IPS DF 6.9 (cell line): ENCODE results near the gene SLC27A1.
"Not testable (repeated sequence)": the region's sequence is repeated elsewhere in the genome, so short reads cannot be mapped to it uniquely, and the experiment has no call there.

Experiments used
- DNase-seq: peaks from one replicate; pipeline ENCODE4 v3.0.0-alpha.2; 2013; ENCODE audit warnings: low read depth, low spot score
- H3K27ac ChIP-seq: one replicate; pipeline ENCODE4 v1.5.1; 2013; ENCODE audit warnings: low read length, control low read depth
- H3K27me3 ChIP-seq: 2 replicates; pipeline ENCODE4 v1.6.1; 2013; ENCODE audit warnings: mild to moderate bottlenecking, low read length; ENCODE audit not compliant: control insufficient read depth, insufficient read depth
- H3K36me3 ChIP-seq: 2 replicates; pipeline ENCODE4 v1.6.1; 2013; ENCODE audit warnings: low read length; ENCODE audit not compliant: control insufficient read depth, insufficient read depth
- H3K4me1 ChIP-seq: 2 replicates; pipeline ENCODE4 v1.6.1; 2013; ENCODE audit warnings: low read length; ENCODE audit not compliant: control insufficient read depth, insufficient read depth
- H3K4me3 ChIP-seq: 2 replicates; pipeline ENCODE4 v1.5.1; 2013; ENCODE audit warnings: mild to moderate bottlenecking, low read length
- H3K9me3 ChIP-seq: 2 replicates; pipeline ENCODE4 v1.6.1; 2013; ENCODE audit warnings: low read length, inconsistent platforms; ENCODE audit not compliant: control insufficient read depth, insufficient read depth
- WGBS: extraction: QIAGEN DNeasy Blood & Tissue Kit; methylation state at CpG from one replicate; pipeline ENCODE4 v1.1.7; 2013; ENCODE audit warnings: mixed read lengths, missing lambda C conversion rate; ENCODE audit not compliant: insufficient read length, insufficient coverage; 5-methylcytosine and 5-hydroxymethylcytosine counted together

The SLC27A1 gene

DNA sequence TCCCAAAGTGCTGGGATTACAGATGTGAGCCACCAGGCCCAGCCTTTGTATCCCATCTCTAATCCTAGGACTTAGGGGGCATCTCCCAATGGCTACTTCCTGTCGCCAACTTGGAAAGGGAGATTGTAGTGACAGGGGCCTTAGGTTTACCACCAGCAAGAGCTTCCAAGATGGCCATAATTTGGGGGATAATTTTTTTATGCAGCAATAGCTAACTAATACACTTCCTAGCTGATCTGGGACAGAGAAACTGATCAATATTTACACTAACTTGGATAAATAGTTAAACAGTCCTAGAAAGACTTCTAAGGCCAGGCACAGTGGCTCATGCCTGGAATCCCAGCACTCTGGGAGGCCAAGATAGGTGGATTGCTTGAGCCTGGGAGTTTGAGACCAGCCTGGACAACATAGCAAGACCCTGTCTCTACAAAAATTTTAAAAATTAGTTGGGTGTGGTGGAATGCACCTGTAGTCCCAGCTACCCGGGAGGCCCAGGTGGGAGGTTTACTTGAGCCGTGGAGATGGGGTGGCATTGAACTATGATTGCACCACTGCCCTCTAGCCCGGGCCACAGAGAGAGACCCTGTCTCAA lies 79.8 kb downstream of the SLC27A1 start:
- H3K4me1 ChIP-seq, result no peaks in the 10 kb centered on the region
- no peaks in the 10 kb centered on the region for H3K27me3 ChIP-seq
- no CpG with 5 or more reads among the region's 4 CpGs for WGBS
- H3K27ac ChIP-seq, result no peak overlapping the region
- DNase-seq, result no peak
- H3K9me3 ChIP-seq, result no peaks in the 10 kb centered on the region
- no peak overlapping the region for H3K4me3 ChIP-seq
- H3K36me3 ChIP-seq, result no peaks in the 10 kb centered on the region

GRCh38 chr19:17552735-17553134 lies 82.4 kb downstream of the SLC27A1 start:
- not testable (repeated sequence) for H3K27ac ChIP-seq, H3K9me3 ChIP-seq, H3K4me1 ChIP-seq, H3K36me3 ChIP-seq, H3K4me3 ChIP-seq, H3K27me3 ChIP-seq, DNase-seq
- WGBS, result no CpG with 5 or more reads among the region's 4 CpGs

- Histone ChIP-seq H3K27me3 (no peaks in the 10 kb centered on the region), H3K4me3 (no peak overlapping the region), H3K27ac (no peak overlapping the region), H3K4me1 (no peaks in the 10 kb centered on the region), H3K36me3 (no peaks in the 10 kb centered on the region), H3K9me3 (no peaks in the 10 kb centered on the region)
- no CpG with 5 or more reads among the region's 7 CpGs for WGBS
- no peak for DNase-seq
Measured at GRCh38 chr19:17553256-17553655, 82.9 kb downstream of the SLC27A1 start.

GRCh38 chr19:17554968-17555479 lies 84.7 kb downstream of the SLC27A1 start:
- peak overlapping the region; percentile 5; the same call in 1 of the 2 replicates for H3K4me3 ChIP-seq
- no peaks in the 10 kb centered on the region for H3K9me3 ChIP-seq
- H3K36me3 ChIP-seq, result no peaks in the 10 kb centered on the region; the same call in 1 of the 2 replicates
- WGBS, result no CpG with 5 or more reads among the region's 19 CpGs
- H3K27me3 ChIP-seq, result no peaks in the 10 kb centered on the region
- H3K4me1 ChIP-seq, result no peaks in the 10 kb centered on the region
- no peak for DNase-seq
- H3K27ac ChIP-seq, result no peak overlapping the region

DNA sequence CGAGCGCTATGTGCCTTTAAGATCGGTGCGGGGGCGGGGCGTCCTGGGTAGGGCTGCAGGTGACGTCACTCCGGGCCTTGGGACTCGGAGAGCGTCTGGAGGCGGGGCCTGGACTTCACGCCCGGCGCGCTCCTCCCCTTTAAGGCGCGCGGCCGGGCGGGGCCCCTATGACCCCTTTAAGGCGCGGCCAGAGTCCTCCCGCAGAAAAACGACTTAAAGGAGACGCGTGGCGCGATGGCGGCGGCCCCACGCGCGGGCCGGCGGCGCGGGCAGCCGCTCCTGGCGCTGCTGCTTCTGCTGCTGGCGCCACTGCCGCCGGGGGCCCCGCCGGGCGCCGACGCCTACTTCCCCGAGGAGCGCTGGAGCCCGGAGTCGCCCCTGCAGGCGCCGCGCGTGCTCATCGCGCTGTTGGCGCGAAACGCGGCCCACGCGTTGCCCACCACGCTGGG lies 85.2 kb downstream of the SLC27A1 start, which contains the start of gene COLGALT1:
TSS of gene COLGALT1 (plus strand) at position 170 of the 449 bp plus-strand sequence. CDS start at position 235, 65 bp downstream.
- H3K4me3 ChIP-seq, result peak within 1 kb of the TSS; percentile 70

More for the DNA sequence above, 85.2 kb downstream of the SLC27A1 start, which contains the start of gene COLGALT1:
- Histone ChIP-seq H3K36me3 (peaks cover 3% of the 10 kb centered on the region; the same call in 1 of the 2 replicates), H3K9me3 (no peaks in the 10 kb centered on the region), H3K27ac (no peak within 1 kb of the TSS), H3K4me1 (no peaks in the 10 kb centered on the region), H3K27me3 (no peaks in the 10 kb centered on the region)
- DNase-seq, result no peak
- WGBS, result no CpG with 5 or more reads among the region's 64 CpGs
